Adrenal gland (tissue), 12 donors: ENCODE results near the gene MAPT. TPM values are rescaled to one million over a fixed set of nuclear protein-coding genes. Genes with fewer than 3 reads are reported as not detected.
A peak's percentile ranks its signal among the peaks of the same experiment; 100 is the strongest.
"Not testable (repeated sequence)": the region's sequence is repeated elsewhere in the genome, so short reads cannot be mapped to it uniquely, and the experiment has no call there.

Experiments used
- DNase-seq, 7 donors: peaks; one replicate each; pipeline ENCODE4 v3.0.0-alpha.2; 2019 to 2020
- H3K27ac ChIP-seq, 5 donors: fragments of 200-600 bp; sonication (generic) in 4 of 5; 1 replicate in 3 of 5; 2 replicates in 2 of 5; pipeline versions ENCODE4 v1.5.1 to v1.8.0; 2016 to 2020; ENCODE audit warnings: mild to moderate bottlenecking in 1 of 5
- H3K27me3 ChIP-seq: fragments of 200-600 bp; 2 replicates; pipeline ENCODE4 v1.8.0; 2021
- H3K36me3 ChIP-seq, 2 donors: fragments of 200-600 bp; replicated peaks in 1 of 2; 1 replicate in 1 of 2; 2 replicates in 1 of 2; pipeline versions ENCODE4 v1.5.1 to v1.8.0; 2018 to 2022
- H3K4me1 ChIP-seq, 2 donors: fragments of 200-600 bp; replicated peaks in 1 of 2; 1 replicate in 1 of 2; 2 replicates in 1 of 2; pipeline versions ENCODE4 v1.5.1 to v1.8.0; 2018 to 2021
- H3K4me3 ChIP-seq, 4 donors: fragments of 200-600 bp; sonication (generic) in 3 of 4; one replicate each; pipeline ENCODE4 v1.5.1; 2016 to 2018
- H3K9me3 ChIP-seq, 3 donors: fragments of 200-600 bp; sonication (generic) in 1 of 3; replicated peaks in 1 of 3; 1 replicate in 2 of 3; 2 replicates in 1 of 3; pipeline versions ENCODE4 v1.5.1 to v1.8.0; 2016 to 2021
- POLR2A ChIP-seq, 2 donors: fragments of 450-650 bp; IDR thresholded peaks; one replicate each; pipeline ENCODE4 v1.6.1; 2017; ENCODE audit warnings: antibody characterized with exemption in 2 of 2, mild to moderate bottlenecking in 2 of 2, moderate library complexity in 1 of 2
- WGBS, 4 donors: extraction: QIAGEN DNeasy Blood & Tissue Kit in 2 of 4; methylation state at CpG; one replicate each; pipeline versions ENCODE4 v1.1.5 to v1.1.7; 2013 to 2017; 5-methylcytosine and 5-hydroxymethylcytosine counted together
- intact Hi-C, 2 donors: fragments of 100-400 bp; cut with DNase I; formaldehyde crosslinking; loops; one replicate each; pipeline versions ENCODE4 v1.14.1 to v1.15.0; 2022 to 2023
- polyA plus RNA-seq, 3 donors: library from polyadenylated mRNA; stranded (reverse); fragments of 200-250 nt in 2 of 3; fragments of 350-450 nt in 1 of 3; fragmentation: Illumina TruSeq in 1 of 3; extraction: RNeasy Lipid Tissue Mini Kit (QIAGEN cat#74804) in 1 of 3; gene quantifications; one replicate each; pipeline ENCODE4 v1.2.3, GENCODE V29; 2013 to 2014
- total RNA-seq, 9 donors: library from RNA; depleted of rRNA in 4 of 9; stranded (reverse); fragments of >200 nt in 4 of 9; fragments of 120-200 nt in 1 of 9; fragmentation: NEBNext Ultra II Directional in 1 of 9; extraction: Animal tissue kit (Norgen Biotek cat#: 25700) in 1 of 9; gene quantifications; one replicate each; pipeline versions ENCODE4 v1.1.0 to v1.2.4, GENCODE V29; 2013 to 2023
- TF ChIP-seq, protein P1 (sequence below), 6 experiments: fragments of 450-650 bp in 4 of 6; fragments of 200-600 bp in 2 of 6; sonication (generic) in 1 of 6; IDR thresholded peaks; 1 replicate in 5 of 6; 2 replicates in 1 of 6; pipeline versions ENCODE4 v1.5.1 to v1.8.0; 2016 to 2021; ENCODE audit warnings: antibody characterized with exemption in 6 of 6, mild to moderate bottlenecking in 2 of 6, moderate library complexity in 1 of 6
- donor health status: healthy with polysubstance abuse.
- donor health status: Bipolar disorder and iron deficiency.
- donor health status: DM: yes; HTN: yes; CAD: no.
- donor health status: DM: no; HTN: no; CAD: no.
- donor health status: DM: no; HTN: no; CAD: no.
- donor health status: DM: yes; HTN: yes; CAD: no.

The MAPT gene
- total and polyA plus RNA-seq, 12 donors = 0.72 to 17.6 (median 3.3) TPM

DNA sequence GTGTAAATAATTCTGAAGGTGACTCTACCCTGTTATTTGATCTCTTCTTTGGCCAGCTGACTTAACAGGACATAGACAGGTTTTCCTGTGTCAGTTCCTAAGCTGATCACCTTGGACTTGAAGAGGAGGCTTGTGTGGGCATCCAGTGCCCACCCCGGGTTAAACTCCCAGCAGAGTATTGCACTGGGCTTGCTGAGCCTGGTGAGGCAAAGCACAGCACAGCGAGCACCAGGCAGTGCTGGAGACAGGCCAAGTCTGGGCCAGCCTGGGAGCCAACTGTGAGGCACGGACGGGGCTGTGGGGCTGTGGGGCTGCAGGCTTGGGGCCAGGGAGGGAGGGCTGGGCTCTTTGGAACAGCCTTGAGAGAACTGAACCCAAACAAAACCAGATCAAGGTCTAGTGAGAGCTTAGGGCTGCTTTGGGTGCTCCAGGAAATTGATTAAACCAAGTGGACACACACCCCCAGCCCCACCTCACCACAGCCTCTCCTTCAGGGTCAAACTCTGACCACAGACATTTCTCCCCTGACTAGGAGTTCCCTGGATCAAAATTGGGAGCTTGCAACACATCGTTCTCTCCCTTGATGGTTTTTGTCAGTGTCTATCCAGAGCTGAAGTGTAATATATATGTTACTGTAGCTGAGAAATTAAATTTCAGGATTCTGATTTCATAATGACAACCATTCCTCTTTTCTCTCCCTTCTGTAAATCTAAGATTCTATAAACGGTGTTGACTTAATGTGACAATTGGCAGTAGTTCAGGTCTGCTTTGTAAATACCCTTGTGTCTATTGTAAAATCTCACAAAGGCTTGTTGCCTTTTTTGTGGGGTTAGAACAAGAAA lies 109.8 kb downstream of the MAPT start:
- intact Hi-C loops = loop anchor here (5.0 kb wide), 3 partner anchors 38 to 208 kb away; no protein-coding TSS in a partner anchor
- no peaks in the 10 kb centered on the region for H3K27me3 ChIP-seq
- WGBS, 4 donors = 21 to 29% (median 29%) methylated on average over 2 to 6 of the region's 6 CpGs

GRCh38 chr17:46006082-46006481 lies 111.7 kb downstream of the MAPT start:
- H3K27ac ChIP-seq, H3K4me3 ChIP-seq, intact Hi-C loops, H3K9me3 ChIP-seq, H3K27me3 ChIP-seq, H3K36me3 ChIP-seq, DNase-seq: not testable (repeated sequence)
- peaks cover 0 to 14% of the 10 kb centered on the region in 2 donors for H3K4me1 ChIP-seq
- 88 to 97% (median 93%) methylated on average over 1 of the region's 1 CpG for WGBS, 4 donors

More for the DNA sequence above, 109.8 kb downstream of the MAPT start:
- Histone ChIP-seq H3K9me3 (no peaks in the 10 kb centered on the region), H3K36me3 (no peaks in the 10 kb centered on the region), H3K4me3 (no peak overlapping the region), H3K27ac (peak overlapping the region in 1 of 5 donors; percentile 21), H3K4me1 (peaks cover 0 to 14% of the 10 kb centered on the region in 2 donors)
- peak; percentile 65 to 83 (median 81) for DNase-seq
- TF ChIP-seq, protein P1, sequence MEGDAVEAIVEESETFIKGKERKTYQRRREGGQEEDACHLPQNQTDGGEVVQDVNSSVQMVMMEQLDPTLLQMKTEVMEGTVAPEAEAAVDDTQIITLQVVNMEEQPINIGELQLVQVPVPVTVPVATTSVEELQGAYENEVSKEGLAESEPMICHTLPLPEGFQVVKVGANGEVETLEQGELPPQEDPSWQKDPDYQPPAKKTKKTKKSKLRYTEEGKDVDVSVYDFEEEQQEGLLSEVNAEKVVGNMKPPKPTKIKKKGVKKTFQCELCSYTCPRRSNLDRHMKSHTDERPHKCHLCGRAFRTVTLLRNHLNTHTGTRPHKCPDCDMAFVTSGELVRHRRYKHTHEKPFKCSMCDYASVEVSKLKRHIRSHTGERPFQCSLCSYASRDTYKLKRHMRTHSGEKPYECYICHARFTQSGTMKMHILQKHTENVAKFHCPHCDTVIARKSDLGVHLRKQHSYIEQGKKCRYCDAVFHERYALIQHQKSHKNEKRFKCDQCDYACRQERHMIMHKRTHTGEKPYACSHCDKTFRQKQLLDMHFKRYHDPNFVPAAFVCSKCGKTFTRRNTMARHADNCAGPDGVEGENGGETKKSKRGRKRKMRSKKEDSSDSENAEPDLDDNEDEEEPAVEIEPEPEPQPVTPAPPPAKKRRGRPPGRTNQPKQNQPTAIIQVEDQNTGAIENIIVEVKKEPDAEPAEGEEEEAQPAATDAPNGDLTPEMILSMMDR (IDR thresholded peaks at IDR 0.05) = no peak
- TF ChIP-seq POLR2A (IDR thresholded peaks at IDR 0.05) = no peak

DNA sequence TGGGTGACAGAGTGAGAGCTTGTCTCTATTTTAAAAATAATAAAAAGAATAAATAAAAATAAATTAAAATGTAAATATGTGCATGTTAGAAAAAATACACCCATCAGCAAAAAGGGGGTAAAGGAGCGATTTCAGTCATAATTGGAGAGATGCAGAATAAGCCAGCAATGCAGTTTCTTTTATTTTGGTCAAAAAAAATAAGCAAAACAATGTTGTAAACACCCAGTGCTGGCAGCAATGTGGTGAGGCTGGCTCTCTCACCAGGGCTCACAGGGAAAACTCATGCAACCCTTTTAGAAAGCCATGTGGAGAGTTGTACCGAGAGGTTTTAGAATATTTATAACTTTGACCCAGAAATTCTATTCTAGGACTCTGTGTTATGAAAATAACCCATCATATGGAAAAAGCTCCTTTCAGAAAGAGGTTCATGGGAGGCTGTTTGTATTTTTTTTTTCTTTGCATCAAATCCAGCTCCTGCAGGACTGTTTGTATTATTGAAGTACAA lies 113.2 kb downstream of the MAPT start:
- DNase-seq = no peak
- Histone ChIP-seq H3K36me3 (no peaks in the 10 kb centered on the region), H3K27me3 (no peaks in the 10 kb centered on the region), H3K4me3 (no peak overlapping the region), H3K4me1 (peaks cover 0 to 14% of the 10 kb centered on the region in 2 donors), H3K27ac (no peak overlapping the region), H3K9me3 (no peaks in the 10 kb centered on the region)
- 62 to 66% (median 63%) methylated on average over 2 of the region's 2 CpGs for WGBS, 4 donors
- intact Hi-C loops = no loop called here
- no peak for TF ChIP-seq POLR2A (IDR thresholded peaks at IDR 0.05)
- TF ChIP-seq, protein P1 (IDR thresholded peaks at IDR 0.05) = no peak

- 90 to 96% (median 93%) methylated on average over 9 of the region's 9 CpGs for WGBS, 4 donors
- TF ChIP-seq, protein P1 (IDR thresholded peaks at IDR 0.05) = no peak
- TF ChIP-seq POLR2A (IDR thresholded peaks at IDR 0.05) = no peak
- no peaks in the 10 kb centered on the region for H3K27me3 ChIP-seq
- H3K9me3 ChIP-seq = no peaks in the 10 kb centered on the region
- H3K4me3 ChIP-seq = no peak overlapping the region
- H3K4me1 ChIP-seq = peaks cover 0 to 9% of the 10 kb centered on the region in 2 donors
- intact Hi-C loops = no loop called here
- no peaks in the 10 kb centered on the region for H3K36me3 ChIP-seq
- no peak overlapping the region for H3K27ac ChIP-seq
- DNase-seq = no peak
Observed at GRCh38 chr17:46008591-46008990, 114.2 kb downstream of the MAPT start.
